Activated naive CD4-positive, alpha-beta T cell treated with anti-CD3 and anti-CD28 coated beads, Interleukin-2, amount 50 U/mL, for 24 hours (primary cell): ENCODE measurements around the gene ADO.

ENCODE experiments used
- H3K27ac Mint-ChIP-seq: one replicate; pipeline ENCODE4 v1.8.0; 2021; ENCODE audit warnings: mild to moderate bottlenecking, mixed read lengths
- H3K27me3 Mint-ChIP-seq: one replicate; pipeline ENCODE4 v1.8.0; 2021; ENCODE audit warnings: mixed read lengths
- H3K36me3 Mint-ChIP-seq: one replicate; pipeline ENCODE4 v1.8.0; 2021; ENCODE audit warnings: mixed read lengths
- H3K4me1 Mint-ChIP-seq: one replicate; pipeline ENCODE4 v1.8.0; 2021; ENCODE audit warnings: mixed read lengths
- H3K4me3 Mint-ChIP-seq: one replicate; pipeline ENCODE4 v1.8.0; 2021; ENCODE audit warnings: mild to moderate bottlenecking, mixed read lengths
- H3K9me3 Mint-ChIP-seq: one replicate; pipeline ENCODE4 v1.8.0; 2021; ENCODE audit warnings: mixed read lengths

The ADO gene

GRCh38 chr10:62811159-62811875, 6.8 kb downstream of the ADO start:
- Mint-ChIP-seq H3K4me1 (peaks cover 72% of the 10 kb centered on the region), H3K27ac (peak overlapping the region; percentile 91), H3K9me3 (no peaks in the 10 kb centered on the region), H3K27me3 (no peaks in the 10 kb centered on the region), H3K36me3 (peaks cover 53% of the 10 kb centered on the region), H3K4me3 (peak overlapping the region; percentile 96)

GRCh38 chr10:62812672-62813439, 8.3 kb downstream of the ADO start:
- Mint-ChIP-seq H3K27ac (peak overlapping the region; percentile 91), H3K4me3 (peak overlapping the region; percentile 96), H3K9me3 (no peaks in the 10 kb centered on the region), H3K4me1 (peaks cover 60% of the 10 kb centered on the region), H3K36me3 (peaks cover 40% of the 10 kb centered on the region), H3K27me3 (no peaks in the 10 kb centered on the region)

- peaks cover 54% of the 10 kb centered on the region for H3K4me1 Mint-ChIP-seq
- H3K27me3 Mint-ChIP-seq: no peaks in the 10 kb centered on the region
- peak overlapping the region; percentile 91 for H3K27ac Mint-ChIP-seq
- peak overlapping the region; percentile 96 for H3K4me3 Mint-ChIP-seq
- no peaks in the 10 kb centered on the region for H3K9me3 Mint-ChIP-seq
- peaks cover 39% of the 10 kb centered on the region for H3K36me3 Mint-ChIP-seq
Observed at GRCh38 chr10:62813453-62813852, 8.9 kb downstream of the ADO start.

GRCh38 chr10:62813981-62814380, 9.5 kb downstream of the ADO start:
- Mint-ChIP-seq H3K27ac (peak overlapping the region; percentile 91), H3K4me3 (peak overlapping the region; percentile 96), H3K9me3 (no peaks in the 10 kb centered on the region), H3K27me3 (no peaks in the 10 kb centered on the region), H3K36me3 (peaks cover 36% of the 10 kb centered on the region), H3K4me1 (peaks cover 49% of the 10 kb centered on the region)

GRCh38 chr10:62814756-62815380, 10.3 kb downstream of the ADO start:
- H3K4me3 Mint-ChIP-seq: peak overlapping the region; percentile 96
- H3K27ac Mint-ChIP-seq: peak overlapping the region; percentile 99
- H3K4me1 Mint-ChIP-seq: peaks cover 44% of the 10 kb centered on the region
- H3K36me3 Mint-ChIP-seq: peaks cover 36% of the 10 kb centered on the region
- peaks cover 4% of the 10 kb centered on the region for H3K27me3 Mint-ChIP-seq
- H3K9me3 Mint-ChIP-seq: no peaks in the 10 kb centered on the region

- Mint-ChIP-seq H3K9me3 (no peaks in the 10 kb centered on the region), H3K4me3 (peak overlapping the region; percentile 96), H3K27ac (peak overlapping the region; percentile 99), H3K27me3 (peaks cover 8% of the 10 kb centered on the region), H3K36me3 (peaks cover 34% of the 10 kb centered on the region), H3K4me1 (peaks cover 37% of the 10 kb centered on the region)
Observed at GRCh38 chr10:62815381-62816075, 11.0 kb downstream of the ADO start.

- H3K27ac Mint-ChIP-seq: peak overlapping the region; percentile 99
- peaks cover 32% of the 10 kb centered on the region for H3K36me3 Mint-ChIP-seq
- peaks cover 12% of the 10 kb centered on the region for H3K27me3 Mint-ChIP-seq
- H3K4me1 Mint-ChIP-seq: peaks cover 32% of the 10 kb centered on the region
- no peaks in the 10 kb centered on the region for H3K9me3 Mint-ChIP-seq
- H3K4me3 Mint-ChIP-seq: peak overlapping the region; percentile 96
Observed at GRCh38 chr10:62816076-62816330, 11.5 kb downstream of the ADO start.

- Mint-ChIP-seq H3K9me3 (no peaks in the 10 kb centered on the region), H3K36me3 (peaks cover 32% of the 10 kb centered on the region), H3K27me3 (peaks cover 13% of the 10 kb centered on the region), H3K27ac (peak within 1 kb of the TSS; percentile 99), H3K4me1 (peaks cover 27% of the 10 kb centered on the region), H3K4me3 (peak within 1 kb of the TSS; percentile 96)
Observed at GRCh38 chr10:62816331-62817120, 12.0 kb downstream of the ADO start, which contains the start of gene EGR2. EGR2 (minus strand) TSS chr10:62816366; CDS start chr10:62816029, 337 bp downstream.

GRCh38 chr10:62817121-62817765, 12.7 kb downstream of the ADO start:
- Mint-ChIP-seq H3K36me3 (peaks cover 29% of the 10 kb centered on the region), H3K27ac (peak overlapping the region; percentile 99), H3K9me3 (no peaks in the 10 kb centered on the region), H3K27me3 (peaks cover 13% of the 10 kb centered on the region), H3K4me3 (peak overlapping the region; percentile 96), H3K4me1 (peaks cover 23% of the 10 kb centered on the region)

- Mint-ChIP-seq H3K36me3 (peaks cover 22% of the 10 kb centered on the region), H3K9me3 (no peaks in the 10 kb centered on the region), H3K4me1 (peaks cover 17% of the 10 kb centered on the region), H3K4me3 (peak overlapping the region; percentile 96), H3K27ac (peak overlapping the region; percentile 99), H3K27me3 (peaks cover 15% of the 10 kb centered on the region)
Observed at GRCh38 chr10:62817766-62818425, 13.4 kb downstream of the ADO start.

GRCh38 chr10:62818426-62819011, 14.0 kb downstream of the ADO start:
- Mint-ChIP-seq H3K4me1 (peaks cover 12% of the 10 kb centered on the region), H3K9me3 (no peaks in the 10 kb centered on the region), H3K36me3 (peaks cover 16% of the 10 kb centered on the region), H3K4me3 (peak overlapping the region; percentile 96), H3K27me3 (peaks cover 16% of the 10 kb centered on the region), H3K27ac (peak overlapping the region; percentile 91)

- Mint-ChIP-seq H3K27ac (peak overlapping the region; percentile 62), H3K9me3 (no peaks in the 10 kb centered on the region), H3K4me1 (peaks cover 8% of the 10 kb centered on the region), H3K4me3 (peak overlapping the region; percentile 79), H3K27me3 (peaks cover 16% of the 10 kb centered on the region), H3K36me3 (peaks cover 10% of the 10 kb centered on the region)
Observed at GRCh38 chr10:62819141-62819920, 14.8 kb downstream of the ADO start.

GRCh38 chr10:62820586-62820985, 16.1 kb downstream of the ADO start:
- H3K27ac Mint-ChIP-seq: no peak overlapping the region
- no peak overlapping the region for H3K4me3 Mint-ChIP-seq
- peaks cover 16% of the 10 kb centered on the region for H3K27me3 Mint-ChIP-seq
- H3K9me3 Mint-ChIP-seq: no peaks in the 10 kb centered on the region
- H3K4me1 Mint-ChIP-seq: peaks cover 4% of the 10 kb centered on the region
- peaks cover 6% of the 10 kb centered on the region for H3K36me3 Mint-ChIP-seq
